IMR-90 (cell line): ENCODE data around the gene CCDC85B. TPM values are rescaled to one million over a fixed set of nuclear protein-coding genes. Genes with fewer than 3 reads are reported as not detected.
A peak's percentile ranks its signal among the peaks of the same experiment; 100 is the strongest.
"Not testable (repeated sequence)": the region's sequence is repeated elsewhere in the genome, so short reads cannot be mapped to it uniquely, and the experiment has no call there.

ENCODE experiments used
- ATAC-seq: fragments of 200-7000 bp; cut with Tn5 transposase; 2 replicates; pipeline ENCODE4 v1.9.1; 2020; ENCODE audit warnings: low read depth, mild to moderate bottlenecking, moderate library complexity
- BruUV-seq: library from RNA; stranded (reverse); fragments of 400-500 nt; replicated peaks from 2 replicates; lab custom pipeline; 2021; lab: Mats Ljungman, UMichigan
- CTCF ChIA-PET: fragments of 300-600 bp; formaldehyde crosslinking; extraction: SDS; loops from one replicate; lab custom pipeline; 2021; ENCODE audit warnings: antibody characterized with exemption; lab: Yijun Ruan, JAX
- POLR2A ChIA-PET: fragments of 300-600 bp; sonication (Branson Sonifier 250); formaldehyde crosslinking; loops from one replicate; lab custom pipeline; 2022; ENCODE audit warnings: antibody characterized with exemption; ENCODE audit not compliant: unreplicated experiment; lab: Charles Lee
- DNase-seq: peaks from one replicate; pipeline ENCODE4 v3.0.0; 2013
- H2AFZ ChIP-seq: replicated peaks from 2 replicates; pipeline ENCODE3; 2013; ENCODE audit warnings: low read length, mild to moderate bottlenecking; ENCODE audit not compliant: poor library complexity
- H2AK5ac ChIP-seq: 2 replicates; pipeline ENCODE4 v1.6.1; 2013; ENCODE audit warnings: low read depth, low read length, inconsistent platforms
- H2AK9ac ChIP-seq: replicated peaks from 2 replicates; pipeline ENCODE3; 2013; ENCODE audit warnings: mild to moderate bottlenecking, low read depth, low read length, moderate library complexity; ENCODE audit not compliant: poor library complexity
- H2BK120ac ChIP-seq: 2 replicates; pipeline ENCODE4 v1.6.1; 2013; ENCODE audit warnings: low read depth, low read length, inconsistent platforms
- H2BK15ac ChIP-seq: 3 replicates; pipeline ENCODE4 v1.6.1; 2013; ENCODE audit warnings: low read depth, low read length, inconsistent platforms
- H2BK20ac ChIP-seq: 2 replicates; pipeline ENCODE4 v1.6.1; 2013; ENCODE audit warnings: low read depth, mild to moderate bottlenecking, inconsistent platforms, low read length, moderate library complexity
- H2BK5ac ChIP-seq: 2 replicates; pipeline ENCODE4 v1.6.1; 2013; ENCODE audit warnings: mild to moderate bottlenecking, low read depth, low read length, inconsistent platforms; ENCODE audit not compliant: poor library complexity, severe bottlenecking
- H3K14ac ChIP-seq: replicated peaks from 2 replicates; pipeline ENCODE4 v1.6.1; 2013; ENCODE audit warnings: low read depth, low read length, inconsistent platforms
- H3K18ac ChIP-seq: 2 replicates; pipeline ENCODE4 v1.6.1; 2013; ENCODE audit warnings: low read depth, low read length, control low read depth
- H3K23ac ChIP-seq: 2 replicates; pipeline ENCODE4 v1.6.1; 2013; ENCODE audit warnings: low read depth, low read length, inconsistent platforms
- H3K27ac ChIP-seq: 2 replicates; pipeline ENCODE4 v1.5.1; 2013; ENCODE audit warnings: mild to moderate bottlenecking, control low read depth, low read length; ENCODE audit not compliant: insufficient read depth
- H3K27me3 ChIP-seq: 2 replicates; pipeline ENCODE4 v1.6.1; 2013; ENCODE audit warnings: low read length; ENCODE audit not compliant: control insufficient read depth, insufficient read depth
- H3K36me3 ChIP-seq: 2 replicates; pipeline ENCODE4 v1.6.1; 2013; ENCODE audit warnings: low read length, mixed read lengths; ENCODE audit not compliant: control insufficient read depth, insufficient read depth
- H3K4ac ChIP-seq: 2 replicates; pipeline ENCODE4 v1.6.1; 2013; ENCODE audit warnings: low read depth, low read length, inconsistent platforms
- H3K4me1 ChIP-seq: 2 replicates; pipeline ENCODE4 v1.6.1; 2013; ENCODE audit warnings: low read length, mixed read lengths; ENCODE audit not compliant: control insufficient read depth, insufficient read depth
- H3K4me2 ChIP-seq: 2 replicates; pipeline ENCODE4 v1.6.1; 2013; ENCODE audit warnings: low read depth, mild to moderate bottlenecking, control low read depth, low read length, moderate library complexity
- H3K4me3 ChIP-seq: 2 replicates; pipeline ENCODE4 v1.5.1; 2013; ENCODE audit warnings: low read depth, mild to moderate bottlenecking, control low read depth, low read length, moderate library complexity; ENCODE audit not compliant: insufficient read depth
- H3K56ac ChIP-seq: 2 replicates; pipeline ENCODE4 v1.6.1; 2013; ENCODE audit warnings: low read length, inconsistent platforms; ENCODE audit not compliant: insufficient read depth; ENCODE audit errors: extremely low read depth
- H3K79me1 ChIP-seq, 2 experiments: 2 replicates each; pipeline ENCODE4 v1.6.1; 2013; ENCODE audit warnings: low read length in 2 of 2, inconsistent platforms in 1 of 2, low read depth in 1 of 2
- H3K9ac ChIP-seq: 2 replicates; pipeline ENCODE4 v1.6.1; 2013; ENCODE audit warnings: low read depth, low read length, control low read depth
- H3K9me1 ChIP-seq: 2 replicates; pipeline ENCODE4 v1.6.1; 2013; ENCODE audit warnings: low read length, inconsistent platforms; ENCODE audit not compliant: insufficient read depth
- H3K9me3 ChIP-seq: 2 replicates; pipeline ENCODE4 v1.6.1; 2013; ENCODE audit warnings: low read length; ENCODE audit not compliant: control insufficient read depth, insufficient read depth
- H4K20me1 ChIP-seq: 2 replicates; pipeline ENCODE4 v1.6.1; 2013; ENCODE audit warnings: low read length, inconsistent platforms; ENCODE audit not compliant: insufficient read depth
- H4K5ac ChIP-seq: 2 replicates; pipeline ENCODE4 v1.6.1; 2013; ENCODE audit warnings: mild to moderate bottlenecking, low read depth, low read length, control low read depth
- H4K8ac ChIP-seq, 2 experiments: 2 replicates each; pipeline ENCODE4 v1.6.1; 2013; ENCODE audit warnings: low read depth in 2 of 2, low read length in 2 of 2, control low read depth in 1 of 2, inconsistent platforms in 1 of 2
- H4K91ac ChIP-seq: 2 replicates; pipeline ENCODE4 v1.6.1; 2013; ENCODE audit warnings: low read depth, low read length, inconsistent platforms; ENCODE audit not compliant: insufficient read depth
- POLR2A ChIP-seq: IDR thresholded peaks from 2 replicates; pipeline ENCODE4 v1.6.1; 2012; ENCODE audit warnings: mild to moderate bottlenecking, low read depth, low read length
- WGBS, 2 experiments: methylation state at CpG; one replicate each; pipeline versions ENCODE4 v1.1.5 to v1.1.7; 2013; ENCODE audit warnings: missing lambda C conversion rate in 2 of 2; ENCODE audit not compliant: insufficient read length in 1 of 2; ENCODE audit errors: extremely low coverage in 2 of 2; 5-methylcytosine and 5-hydroxymethylcytosine counted together
- dilution Hi-C: fragments of 300-500 bp; cut with HindIII; formaldehyde crosslinking; loops from one replicate; pipeline ENCODE4 v1.14.3; 2018; ENCODE audit warnings: low sequenced_read_pairs; ENCODE audit not compliant: unreplicated experiment
- in situ Hi-C: fragments of 300-500 bp; cut with MboI; formaldehyde crosslinking; loops from 3 replicates; pipeline ENCODE4 v1.14.3; 2019; ENCODE audit warnings: low sequenced_read_pairs, inconsistent platforms, mixed read lengths
- intact Hi-C: fragments of 100-400 bp; cut with micrococcal nuclease; formaldehyde crosslinking; loops from 2 replicates; pipeline ENCODE4 v1.10.0; 2022
- polyA plus RNA-seq, 3 experiments: library from polyadenylated mRNA; depleted of rRNA; stranded (reverse); fragments of >200 nt; gene quantifications; 2 replicates each; pipeline ENCODE4 v1.2.3, GENCODE V29; 2012; ENCODE audit warnings: low replicate concordance in 1 of 3
- total RNA-seq: library from RNA; depleted of rRNA; stranded (reverse); fragments of >200 nt; gene quantifications from 2 replicates; pipeline ENCODE4 v1.2.3, GENCODE V29; 2012

Gene CCDC85B
- total and polyA plus RNA-seq, 2 of the 4 experiments (the other 2 are of a cell fraction) = 17.6 to 35.4 TPM

GRCh38 chr11:65892137-65892540, 1.7 kb downstream of the CCDC85B start:
- dilution Hi-C loops, H3K18ac ChIP-seq, H4K5ac ChIP-seq, H2BK20ac ChIP-seq, H3K9me1 ChIP-seq, H4K91ac ChIP-seq, BruUV-seq, CTCF ChIA-PET, H2AFZ ChIP-seq, ATAC-seq, H3K27me3 ChIP-seq, intact Hi-C loops, H3K9me3 ChIP-seq, H2AK9ac ChIP-seq: not testable (repeated sequence)
- Histone ChIP-seq H2BK120ac (peak overlapping the region; percentile 17; the same call in 1 of the 2 replicates), H3K23ac (peak overlapping the region; percentile 77), H3K79me1 (peaks cover 0 to 33% of the 10 kb centered on the region in 2 experiments; a peak in 3 of 4 replicates), H2BK5ac (peak overlapping the region; percentile 84), H2BK15ac (0 out of 3 replicates have a peak overlapping the region, but pooled peaks have one; percentile 3), H3K4me2 (peak overlapping the region; percentile 84), H4K20me1 (peaks cover 76% of the 10 kb centered on the region), H3K27ac (peak overlapping the region; percentile 93), H2AK5ac (peak overlapping the region; percentile 22; the same call in 1 of the 2 replicates), H3K9ac (peak overlapping the region; percentile 88), H3K36me3 (peaks cover 39% of the 10 kb centered on the region), H3K14ac (peak overlapping the region; percentile 71; the same call in 1 of the 2 replicates), H3K4ac (peak overlapping the region; percentile 55), H3K4me3 (peak overlapping the region; percentile 63), H3K56ac (peak overlapping the region; percentile 77), H3K4me1 (peaks cover 38% of the 10 kb centered on the region), H4K8ac (peak overlapping the region in 1 of 2 experiments; percentile 33; a peak in 1 of 4 replicates)
- TF ChIP-seq POLR2A = peak; percentile 28
- DNase-seq = peak; percentile 40
- in situ Hi-C loops = loop anchor here (5.0 kb wide), 1 partner anchor 70 kb away; the partner anchor contains the start of gene SART1
- WGBS, 2 experiments = no CpG with 5 or more reads among the region's 5 CpGs
- POLR2A ChIA-PET = interaction anchor here (1.0 to 4.4 kb wide), 3 partner anchors 10 to 70 kb away, joined by 3 to 20 read pairs (median 6); no protein-coding TSS in a partner anchor
